ENCODE measurements around the gene ADAMTSL3. TPM values are rescaled to one million over a fixed set of nuclear protein-coding genes. Genes with fewer than 3 reads are reported as not detected.

The ADAMTSL3 gene
- total RNA-seq, 1 donor from 2014 or later: 0.17 TPM

- Mint-ChIP-seq H3K27ac (ENCODE audit: unreplicated experiment) (no peak overlapping the region), H3K4me1 (ENCODE audit: low read depth) (no peaks in the 10 kb centered on the region), H3K36me3 (ENCODE audit: low read depth) (no peaks in the 10 kb centered on the region), H3K27me3 (ENCODE audit: low read depth) (no peaks in the 10 kb centered on the region), H3K4me3 (ENCODE audit: unreplicated experiment) (no peak overlapping the region), H3K9me3 (ENCODE audit: low read depth) (peaks cover 4% of the 10 kb centered on the region)
- DNase-seq (ENCODE audit: low spot score): no peak
- TF ChIP-seq CTCF (IDR thresholded peaks at IDR 0.05): no peak
Observed at GRCh38 chr15:83626171-83626802, 27.6 kb upstream of the ADAMTSL3 start.

- Mint-ChIP-seq H3K9me3 (ENCODE audit: low read depth) (no peaks in the 10 kb centered on the region), H3K4me3 (ENCODE audit: unreplicated experiment) (no peak overlapping the region), H3K36me3 (ENCODE audit: low read depth) (no peaks in the 10 kb centered on the region), H3K27me3 (ENCODE audit: low read depth) (peaks cover 5% of the 10 kb centered on the region), H3K4me1 (ENCODE audit: low read depth) (no peaks in the 10 kb centered on the region), H3K27ac (ENCODE audit: unreplicated experiment) (no peak overlapping the region)
- no peak for TF ChIP-seq CTCF (IDR thresholded peaks at IDR 0.05)
- no peak for DNase-seq (ENCODE audit: low spot score)
Observed at GRCh38 chr15:83631534-83631933, 22.4 kb upstream of the ADAMTSL3 start.

GRCh38 chr15:83643201-83643600 is 10.7 kb upstream of the ADAMTSL3 start:
- Mint-ChIP-seq H3K27me3 (ENCODE audit: low read depth) (peaks cover 4% of the 10 kb centered on the region), H3K4me3 (ENCODE audit: unreplicated experiment) (no peak overlapping the region), H3K9me3 (ENCODE audit: low read depth) (peaks cover 14% of the 10 kb centered on the region), H3K36me3 (ENCODE audit: low read depth) (no peaks in the 10 kb centered on the region), H3K27ac (ENCODE audit: unreplicated experiment) (no peak overlapping the region), H3K4me1 (ENCODE audit: low read depth) (no peaks in the 10 kb centered on the region)
- DNase-seq (ENCODE audit: low spot score): no peak
- no peak for TF ChIP-seq CTCF (IDR thresholded peaks at IDR 0.05)

GRCh38 chr15:83644439-83644838 is 9.5 kb upstream of the ADAMTSL3 start:
- no peaks in the 10 kb centered on the region for H3K36me3 Mint-ChIP-seq (ENCODE audit: low read depth)
- H3K27me3 Mint-ChIP-seq (ENCODE audit: low read depth): peaks cover 4% of the 10 kb centered on the region
- H3K27ac Mint-ChIP-seq (ENCODE audit: unreplicated experiment): no peak overlapping the region
- no peak for TF ChIP-seq CTCF (IDR thresholded peaks at IDR 0.05)
- H3K9me3 Mint-ChIP-seq (ENCODE audit: low read depth): peaks cover 14% of the 10 kb centered on the region
- H3K4me3 Mint-ChIP-seq (ENCODE audit: unreplicated experiment): no peak overlapping the region
- H3K4me1 Mint-ChIP-seq (ENCODE audit: low read depth): no peaks in the 10 kb centered on the region
- no peak for DNase-seq (ENCODE audit: low spot score)

GRCh38 chr15:83650831-83651230 is 3.1 kb upstream of the ADAMTSL3 start:
- H3K36me3 Mint-ChIP-seq (ENCODE audit: low read depth): no peaks in the 10 kb centered on the region
- DNase-seq (ENCODE audit: low spot score): no peak
- no peak overlapping the region for H3K4me3 Mint-ChIP-seq (ENCODE audit: unreplicated experiment)
- no peaks in the 10 kb centered on the region for H3K4me1 Mint-ChIP-seq (ENCODE audit: low read depth)
- no peak overlapping the region for H3K27ac Mint-ChIP-seq (ENCODE audit: unreplicated experiment)
- peaks cover 2% of the 10 kb centered on the region for H3K9me3 Mint-ChIP-seq (ENCODE audit: low read depth)
- TF ChIP-seq CTCF (IDR thresholded peaks at IDR 0.05): no peak
- peaks cover 33% of the 10 kb centered on the region for H3K27me3 Mint-ChIP-seq (ENCODE audit: low read depth)
